Measurements from ENCODE around the gene RGS2.

The RGS2 gene, protein sequence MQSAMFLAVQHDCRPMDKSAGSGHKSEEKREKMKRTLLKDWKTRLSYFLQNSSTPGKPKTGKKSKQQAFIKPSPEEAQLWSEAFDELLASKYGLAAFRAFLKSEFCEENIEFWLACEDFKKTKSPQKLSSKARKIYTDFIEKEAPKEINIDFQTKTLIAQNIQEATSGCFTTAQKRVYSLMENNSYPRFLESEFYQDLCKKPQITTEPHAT

DNA sequence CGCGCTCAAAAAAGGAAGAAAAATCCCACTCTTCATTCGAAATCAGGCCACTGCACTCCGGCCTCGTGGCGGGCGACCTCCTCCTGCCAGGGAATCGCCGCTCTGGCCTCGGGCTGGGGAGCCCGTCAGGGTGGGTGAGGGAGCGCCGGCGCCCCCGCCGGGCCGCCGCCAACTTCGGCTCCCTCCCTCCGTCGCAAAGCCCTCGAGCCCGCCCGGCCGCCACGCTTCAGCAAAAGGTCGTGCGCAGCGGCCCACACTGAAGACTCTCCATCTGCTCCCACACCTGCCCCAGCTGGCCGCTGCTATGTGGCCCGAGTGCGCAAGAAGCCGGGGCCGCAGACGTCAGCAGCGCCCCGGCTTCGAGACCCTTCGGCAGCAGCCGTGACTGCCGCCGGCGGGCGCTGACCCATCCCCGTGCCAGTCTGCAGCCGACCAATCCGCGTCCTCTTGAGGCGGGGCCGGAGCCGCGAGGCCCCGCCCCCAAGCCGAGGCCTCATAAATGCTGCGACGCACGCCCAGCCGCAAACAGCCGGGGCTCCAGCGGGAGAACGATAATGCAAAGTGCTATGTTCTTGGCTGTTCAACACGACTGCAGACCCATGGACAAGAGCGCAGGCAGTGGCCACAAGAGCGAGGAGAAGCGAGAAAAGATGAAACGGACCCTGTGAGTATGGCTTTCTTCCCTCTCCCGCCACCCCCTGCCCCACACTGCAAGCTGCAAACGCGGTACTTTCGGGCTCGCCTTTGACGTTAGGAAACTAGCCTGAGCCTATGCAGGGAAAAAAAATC is at the start of gene RGS2:
TSS of gene RGS2 (plus strand) at position 522 of the 789 bp plus-strand sequence. CDS start at position 555, 33 bp downstream.
- in situ Hi-C loops (cut with MboI; ENCODE audit: low sequenced_read_pairs): loop anchor here (25.0 kb wide), 1 partner anchor 204 kb away; no protein-coding TSS in a partner anchor

DNA sequence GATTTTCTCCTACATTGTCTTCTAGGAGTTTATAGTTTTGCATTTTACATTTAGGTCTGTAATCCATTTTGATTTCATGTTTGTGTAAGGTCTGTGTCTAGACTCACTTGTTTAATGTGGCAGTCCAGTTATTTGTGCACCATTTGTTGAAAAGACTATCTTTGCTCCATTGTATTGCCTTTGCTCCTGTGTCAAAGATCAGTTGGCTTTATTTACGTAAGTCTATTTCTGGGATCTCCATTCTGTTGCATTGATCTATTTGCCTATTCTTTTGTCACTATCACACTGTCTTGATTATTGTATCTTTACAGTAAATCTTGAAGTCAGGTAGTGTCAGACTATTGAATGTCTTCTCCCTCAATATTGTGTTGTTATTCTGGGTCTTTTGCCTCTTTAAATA is 49.7 kb upstream of the RGS2 start:
- in situ Hi-C loops (cut with MboI; ENCODE audit: low sequenced_read_pairs): no loop called here

DNA sequence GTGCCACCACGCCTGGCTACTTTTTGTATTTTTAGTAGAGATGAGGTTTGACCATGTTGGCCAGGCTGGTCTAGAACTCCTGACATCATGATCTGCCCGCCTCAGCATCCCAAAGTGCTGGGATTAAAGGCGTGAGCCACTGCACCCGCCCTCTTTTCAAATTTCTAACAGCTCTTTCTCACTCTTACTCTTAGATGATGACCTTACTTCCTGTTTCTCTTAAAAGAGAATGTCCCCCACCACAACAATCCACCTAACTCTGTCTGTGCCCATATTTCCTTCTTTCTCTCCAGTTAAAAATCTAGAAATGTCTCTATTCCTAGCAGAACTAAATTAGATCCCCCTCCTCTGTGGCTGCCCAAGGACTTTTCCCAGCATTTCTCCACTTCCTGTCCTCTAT is 46.6 kb upstream of the RGS2 start:
- in situ Hi-C loops (cut with MboI; ENCODE audit: low sequenced_read_pairs): no loop called here

DNA sequence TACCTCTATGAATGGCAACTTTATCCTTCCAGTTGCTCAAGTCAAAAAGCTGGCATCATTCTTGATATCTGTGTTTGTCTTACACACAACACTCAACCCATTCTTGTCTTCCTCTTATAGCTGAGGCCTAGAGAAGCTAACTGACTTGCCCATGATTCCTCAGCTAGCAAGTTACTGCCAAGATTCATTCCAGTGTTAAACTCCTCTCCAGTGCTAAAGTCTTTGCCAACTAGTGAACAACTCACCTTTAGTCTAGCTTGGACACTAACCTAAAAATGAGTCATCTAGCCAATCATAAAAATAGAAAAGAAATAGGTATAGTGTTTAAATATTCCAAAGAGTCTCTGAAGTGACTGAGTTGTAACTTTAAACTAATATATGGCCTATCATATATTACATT is 45.6 kb upstream of the RGS2 start:
- in situ Hi-C loops (cut with MboI; ENCODE audit: low sequenced_read_pairs): no loop called here

DNA sequence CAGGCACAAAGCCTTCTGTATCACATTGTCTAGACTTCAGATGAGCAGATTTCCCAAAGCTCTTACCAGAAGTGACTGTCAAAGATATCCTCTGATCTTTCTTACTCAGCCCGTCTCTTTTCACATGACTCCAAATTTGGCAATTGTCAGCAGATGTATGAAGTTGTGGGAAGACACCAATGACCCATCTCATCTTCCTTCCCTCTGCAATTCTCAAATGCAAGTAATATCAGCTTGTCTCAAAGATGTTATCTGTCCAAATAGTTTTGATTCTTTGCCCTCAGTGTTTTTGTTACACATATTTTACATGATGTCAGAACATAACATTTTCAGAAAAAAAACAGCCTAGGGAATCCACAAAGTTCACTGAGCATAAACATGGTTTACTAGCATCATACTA is 45.1 kb upstream of the RGS2 start:
- in situ Hi-C loops (cut with MboI; ENCODE audit: low sequenced_read_pairs): no loop called here

DNA sequence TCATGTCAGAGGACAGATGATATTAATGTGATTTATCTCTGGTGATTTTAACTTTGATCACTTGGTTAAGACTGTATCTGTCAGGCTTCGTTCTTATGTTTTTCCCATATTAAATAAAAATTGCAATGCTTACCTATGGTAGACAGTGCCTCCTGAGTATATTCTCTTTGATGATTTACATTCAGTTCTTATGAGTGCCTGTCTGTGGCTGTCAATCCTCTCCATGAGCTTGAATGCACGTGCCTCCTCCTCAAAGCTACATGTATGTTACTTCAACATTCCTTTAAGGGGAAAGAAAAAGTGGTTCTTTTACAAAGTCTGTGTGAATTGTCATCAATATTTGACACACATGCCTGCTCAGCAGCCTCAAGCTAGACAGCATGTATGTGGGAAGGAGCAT is 44.2 kb upstream of the RGS2 start:
- in situ Hi-C loops (cut with MboI; ENCODE audit: low sequenced_read_pairs): no loop called here

DNA sequence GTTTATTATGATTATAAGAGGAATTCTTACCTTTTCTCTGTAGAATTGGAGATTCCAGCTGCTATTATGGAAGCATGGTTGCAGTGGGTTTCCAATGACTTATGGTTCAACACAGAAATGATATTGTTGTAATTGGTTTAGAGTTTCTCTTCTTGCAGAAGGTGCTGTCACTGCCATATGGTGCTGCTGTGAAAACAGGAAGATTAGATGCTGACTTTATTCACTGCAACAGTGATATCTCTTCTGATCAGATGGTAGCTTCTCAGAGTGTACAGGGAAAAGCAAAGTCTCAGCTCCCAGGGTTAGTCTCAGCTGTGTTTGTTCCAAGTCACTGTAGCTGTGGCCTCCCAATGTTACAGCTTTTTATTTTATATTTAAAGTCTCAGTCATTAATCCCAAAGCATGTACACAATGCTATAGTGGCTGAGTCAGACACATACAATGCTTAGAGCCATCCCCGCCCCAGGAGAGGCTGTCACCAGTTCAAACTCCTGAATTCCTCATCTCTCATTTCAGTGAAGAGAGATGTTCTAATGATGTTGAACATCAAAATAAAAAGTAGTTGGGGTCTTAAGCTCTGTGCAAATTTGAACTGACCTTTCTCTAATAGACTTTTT is 42.7 kb upstream of the RGS2 start:
- in situ Hi-C loops (cut with MboI; ENCODE audit: low sequenced_read_pairs): no loop called here

DNA sequence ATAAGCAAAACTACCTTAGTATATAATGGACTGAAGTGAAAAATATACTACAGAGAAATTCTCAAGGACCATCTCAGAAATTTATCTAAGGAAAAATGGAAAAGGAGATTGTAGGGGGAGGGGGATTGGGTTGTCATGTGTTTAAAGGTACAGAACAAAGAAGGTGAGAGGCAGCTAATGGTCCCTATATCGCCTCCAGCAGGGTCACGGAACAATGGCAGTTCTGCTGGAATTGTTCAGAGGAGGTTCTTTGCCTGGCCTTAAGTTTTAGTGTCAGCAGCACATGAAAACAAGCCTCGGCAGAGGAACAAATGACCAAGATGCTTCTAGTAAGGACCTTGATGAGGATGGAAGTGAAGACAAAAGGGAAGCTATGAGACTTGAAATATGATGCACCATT is 42.0 kb upstream of the RGS2 start:
- in situ Hi-C loops (cut with MboI; ENCODE audit: low sequenced_read_pairs): no loop called here

DNA sequence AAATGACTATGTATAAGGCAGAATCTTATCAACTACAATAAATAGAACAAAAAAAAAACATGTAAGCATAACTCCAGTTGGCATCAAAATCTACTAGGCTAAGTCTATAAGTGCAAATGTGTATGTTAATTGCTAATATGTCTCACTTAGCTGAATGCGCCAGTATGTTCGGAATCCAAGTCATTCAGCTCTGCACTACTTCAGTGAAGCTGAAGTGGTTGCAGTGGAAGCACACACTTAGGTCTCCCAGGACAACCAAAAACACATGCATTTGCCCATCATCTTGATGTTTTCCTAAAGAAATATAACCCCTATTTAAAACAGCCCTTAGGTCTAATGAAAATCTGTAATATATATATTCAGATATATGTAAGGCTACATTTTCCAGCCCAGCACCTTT is 41.0 kb upstream of the RGS2 start:
- in situ Hi-C loops (cut with MboI; ENCODE audit: low sequenced_read_pairs): no loop called here

DNA sequence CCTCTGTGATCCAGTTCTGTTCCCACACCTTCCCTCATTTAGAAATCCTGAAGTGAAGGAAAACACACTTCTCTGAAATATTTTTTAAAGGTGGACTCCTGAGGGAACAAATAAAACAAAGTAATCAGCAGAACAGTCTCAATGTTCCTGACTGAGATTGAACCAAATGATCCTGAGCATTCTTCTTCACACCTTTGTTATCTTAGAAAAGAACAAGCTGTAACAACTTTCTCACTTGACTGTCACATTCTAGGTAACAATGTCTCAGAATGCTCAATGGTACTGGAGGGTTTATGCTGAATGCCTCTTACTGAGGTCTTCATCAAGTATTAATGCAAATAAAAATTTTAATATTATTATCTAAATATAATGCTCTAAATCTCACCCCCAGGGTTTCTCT is 40.4 kb upstream of the RGS2 start:
- in situ Hi-C loops (cut with MboI; ENCODE audit: low sequenced_read_pairs): no loop called here

DNA sequence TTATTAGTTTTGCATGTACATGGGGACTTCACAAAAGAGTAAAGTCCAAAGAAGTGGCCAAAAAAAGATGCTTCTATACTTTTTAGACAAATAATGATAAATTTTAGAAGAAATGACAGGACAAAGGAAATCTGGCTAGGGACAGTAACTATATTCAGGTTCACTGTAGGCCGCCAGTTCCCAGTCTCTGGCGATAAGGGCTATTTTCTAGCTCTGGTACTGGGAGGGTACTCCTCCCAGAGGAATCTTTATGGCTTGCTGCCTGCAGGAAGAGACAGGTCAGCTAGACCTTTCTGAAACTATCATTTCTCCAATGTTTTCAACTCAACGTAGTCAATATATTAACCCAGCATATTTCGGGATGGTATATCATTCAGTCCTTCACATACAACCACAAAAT is 37.5 kb upstream of the RGS2 start:
- in situ Hi-C loops (cut with MboI; ENCODE audit: low sequenced_read_pairs): no loop called here

DNA sequence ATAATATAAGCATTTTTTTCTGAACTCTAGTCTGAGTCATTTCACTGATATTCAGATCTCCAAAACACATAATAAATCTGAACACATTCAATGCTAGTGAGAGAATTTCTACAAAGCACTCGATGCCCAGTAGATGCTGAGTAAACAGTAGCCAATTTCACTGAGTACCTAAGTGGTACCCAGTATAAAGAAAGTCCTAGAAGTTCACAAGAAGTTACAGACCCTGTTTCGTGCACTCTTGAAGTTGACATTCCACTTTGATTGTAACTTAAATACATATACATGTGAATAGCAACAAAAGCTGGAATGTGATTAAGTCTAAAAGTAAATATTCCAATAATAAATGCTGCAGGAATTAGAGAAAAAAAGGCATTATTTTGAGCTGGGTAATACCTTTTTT is 33.2 kb upstream of the RGS2 start:
- in situ Hi-C loops (cut with MboI; ENCODE audit: low sequenced_read_pairs): no loop called here

DNA sequence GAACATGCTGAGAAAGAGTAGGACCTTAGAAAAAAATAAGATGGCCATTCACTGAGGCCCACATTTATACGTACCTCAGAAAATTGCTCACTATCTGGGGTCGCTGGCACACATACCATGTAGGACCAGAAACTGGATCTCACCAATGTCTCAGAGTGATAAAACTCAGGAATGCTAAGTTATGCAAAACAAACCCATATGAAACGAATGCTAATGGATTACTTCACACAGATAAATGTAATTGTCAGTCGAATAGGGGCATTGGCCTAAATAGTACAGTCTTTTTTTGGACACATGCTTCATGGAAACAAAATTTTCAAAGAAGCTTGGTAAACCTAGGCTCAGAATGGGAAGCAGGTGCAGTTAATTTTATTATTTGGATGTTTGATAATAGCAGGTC is 32.6 kb upstream of the RGS2 start:
- in situ Hi-C loops (cut with MboI; ENCODE audit: low sequenced_read_pairs): no loop called here

DNA sequence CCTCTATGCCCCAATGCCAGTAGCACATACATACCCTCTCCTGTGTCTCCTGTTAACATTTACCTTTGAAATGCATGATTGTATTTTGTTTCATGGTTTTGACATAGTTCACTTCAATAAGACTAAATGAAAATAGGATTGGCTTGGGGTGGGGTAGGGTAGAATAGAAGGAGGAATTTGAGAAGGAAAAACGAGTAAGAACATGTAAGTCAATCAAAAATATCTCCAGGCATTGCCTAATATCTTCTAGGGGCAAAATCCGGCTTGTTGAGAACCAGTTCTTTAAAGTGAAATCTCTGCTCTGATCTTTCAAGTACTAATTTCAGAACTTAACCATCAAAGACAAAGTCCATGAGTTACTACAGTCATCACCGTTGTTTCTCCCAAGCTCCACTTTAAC is 31.8 kb upstream of the RGS2 start:
- in situ Hi-C loops (cut with MboI; ENCODE audit: low sequenced_read_pairs): no loop called here

DNA sequence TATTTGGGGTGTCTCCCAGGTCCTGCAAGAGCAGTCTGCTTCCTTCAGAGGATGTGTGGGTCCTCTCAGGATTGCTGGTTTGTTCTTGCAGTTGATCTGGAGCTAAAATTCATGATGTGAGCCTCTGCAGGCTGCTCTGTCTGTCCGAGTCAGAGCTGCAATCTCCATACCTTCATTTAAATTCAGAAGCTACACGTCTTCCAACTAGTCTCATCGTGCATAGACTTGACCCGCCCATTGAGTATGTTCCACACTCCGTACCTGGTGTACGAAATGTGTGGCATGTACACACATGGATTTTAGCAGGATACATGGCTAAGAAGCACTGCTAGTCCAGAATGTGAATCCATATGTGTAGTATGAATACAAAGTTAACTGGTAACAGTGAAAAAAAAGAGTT is 25.0 kb upstream of the RGS2 start:
- in situ Hi-C loops (cut with MboI; ENCODE audit: low sequenced_read_pairs): no loop called here

DNA sequence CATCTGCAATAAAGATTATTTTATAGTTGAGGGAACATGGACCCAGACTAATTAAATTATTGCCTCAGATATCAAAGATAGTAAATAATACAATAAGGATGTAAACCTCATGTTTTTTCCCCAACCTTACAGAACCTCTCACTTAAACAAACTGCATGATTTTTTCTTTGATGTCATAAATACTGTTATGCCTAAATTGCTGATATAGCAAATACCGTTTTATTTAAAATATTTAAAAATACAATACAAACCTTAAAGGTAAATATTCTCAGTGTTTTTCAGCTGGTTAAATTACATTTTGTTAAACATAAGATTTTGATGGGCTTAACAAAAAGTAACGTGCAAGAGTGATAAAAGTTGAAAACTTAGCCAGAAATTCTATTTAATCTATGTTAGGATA is 24.4 kb upstream of the RGS2 start:
- in situ Hi-C loops (cut with MboI; ENCODE audit: low sequenced_read_pairs): no loop called here

DNA sequence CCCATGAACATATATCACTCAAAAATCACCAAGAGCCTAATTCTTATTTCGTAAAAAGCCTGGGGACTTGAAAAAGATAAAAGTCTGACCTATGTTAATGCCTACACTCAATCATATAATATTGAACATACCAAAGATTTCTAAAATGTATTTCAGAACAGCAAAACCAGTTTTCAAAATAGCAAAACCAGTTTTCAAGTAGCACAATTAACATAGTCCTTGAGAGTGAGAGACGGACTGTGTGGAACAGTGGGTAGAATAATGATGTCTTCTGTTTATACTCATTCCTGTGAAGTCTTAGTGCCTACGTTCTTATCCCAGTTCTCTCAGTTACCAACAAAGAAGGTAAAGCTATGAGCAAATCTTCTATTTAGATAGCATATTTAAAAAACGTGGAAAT is 22.3 kb upstream of the RGS2 start:
- in situ Hi-C loops (cut with MboI; ENCODE audit: low sequenced_read_pairs): no loop called here

DNA sequence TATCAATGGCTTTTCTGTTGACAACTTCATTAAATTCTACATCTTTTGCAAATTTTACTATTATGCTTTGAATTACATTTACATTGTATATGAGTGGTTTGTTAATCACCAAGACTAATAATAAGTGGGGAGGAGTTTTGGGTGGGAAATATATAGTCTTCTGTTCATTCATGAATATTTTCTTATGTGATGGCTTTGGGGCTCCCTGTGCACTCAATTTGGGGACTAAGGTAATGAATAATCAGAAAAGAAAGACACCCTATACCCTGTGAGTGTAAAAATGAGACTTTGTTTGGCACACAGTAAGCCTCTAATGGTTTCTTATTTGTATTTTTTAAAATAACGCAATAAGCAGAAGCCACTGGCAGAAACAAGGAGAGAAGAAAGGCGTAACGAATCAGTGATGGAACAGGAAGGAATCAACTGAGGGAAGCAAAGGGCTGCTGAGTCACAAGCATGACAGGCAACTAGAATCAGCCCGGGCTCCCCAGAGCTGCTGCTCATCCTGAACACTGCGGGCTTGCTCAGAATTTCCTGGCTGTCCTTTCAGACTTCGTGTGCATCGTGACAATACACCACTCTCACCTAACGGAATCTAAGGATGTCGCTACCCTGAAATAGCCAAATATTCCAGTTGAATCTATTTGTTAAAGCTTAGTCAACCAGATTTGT is 20.8 kb upstream of the RGS2 start:
- in situ Hi-C loops (cut with MboI; ENCODE audit: low sequenced_read_pairs): no loop called here

DNA sequence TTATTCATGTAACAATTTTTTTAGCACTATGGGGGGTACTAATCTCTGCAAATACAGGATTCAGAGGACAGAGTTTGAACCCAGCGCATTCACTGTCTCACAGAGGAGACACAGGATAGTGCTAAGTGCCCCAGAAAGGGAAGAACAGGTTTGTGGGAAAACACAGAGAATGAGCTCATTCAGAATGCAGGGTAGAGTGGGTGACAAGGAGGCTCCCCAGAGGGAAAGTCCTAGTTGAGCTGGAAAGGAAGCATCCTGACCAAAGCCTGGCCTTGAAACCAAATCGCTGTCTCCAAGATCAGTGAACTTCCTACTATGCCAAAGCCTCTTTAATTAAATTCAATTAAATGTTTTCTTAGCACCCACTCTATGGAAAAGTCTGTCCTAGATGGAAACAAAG is 19.0 kb upstream of the RGS2 start:
- in situ Hi-C loops (cut with MboI; ENCODE audit: low sequenced_read_pairs): loop anchor here (10.0 kb wide), 1 partner anchor 315 kb away; no protein-coding TSS in a partner anchor

DNA sequence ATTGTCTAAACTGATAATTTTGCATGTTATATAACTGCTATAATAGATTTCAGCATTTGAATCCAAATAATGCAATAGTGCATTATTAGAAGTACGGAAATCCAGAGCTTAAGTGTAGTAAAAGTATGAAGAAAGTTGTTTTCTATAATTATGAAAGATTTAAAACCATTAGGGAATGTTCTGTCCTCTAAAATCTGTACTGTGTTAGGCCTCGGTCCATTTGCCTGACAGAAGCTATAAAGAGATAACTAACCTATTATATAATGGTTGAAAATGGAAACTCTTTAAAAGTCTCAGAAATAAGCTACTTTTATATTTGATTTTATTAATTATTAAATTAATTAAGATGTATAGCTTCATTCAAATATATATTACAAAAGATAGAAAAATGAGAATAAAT is 16.2 kb upstream of the RGS2 start:
- in situ Hi-C loops (cut with MboI; ENCODE audit: low sequenced_read_pairs): loop anchor here (10.0 kb wide), 1 partner anchor 318 kb away; no protein-coding TSS in a partner anchor

DNA sequence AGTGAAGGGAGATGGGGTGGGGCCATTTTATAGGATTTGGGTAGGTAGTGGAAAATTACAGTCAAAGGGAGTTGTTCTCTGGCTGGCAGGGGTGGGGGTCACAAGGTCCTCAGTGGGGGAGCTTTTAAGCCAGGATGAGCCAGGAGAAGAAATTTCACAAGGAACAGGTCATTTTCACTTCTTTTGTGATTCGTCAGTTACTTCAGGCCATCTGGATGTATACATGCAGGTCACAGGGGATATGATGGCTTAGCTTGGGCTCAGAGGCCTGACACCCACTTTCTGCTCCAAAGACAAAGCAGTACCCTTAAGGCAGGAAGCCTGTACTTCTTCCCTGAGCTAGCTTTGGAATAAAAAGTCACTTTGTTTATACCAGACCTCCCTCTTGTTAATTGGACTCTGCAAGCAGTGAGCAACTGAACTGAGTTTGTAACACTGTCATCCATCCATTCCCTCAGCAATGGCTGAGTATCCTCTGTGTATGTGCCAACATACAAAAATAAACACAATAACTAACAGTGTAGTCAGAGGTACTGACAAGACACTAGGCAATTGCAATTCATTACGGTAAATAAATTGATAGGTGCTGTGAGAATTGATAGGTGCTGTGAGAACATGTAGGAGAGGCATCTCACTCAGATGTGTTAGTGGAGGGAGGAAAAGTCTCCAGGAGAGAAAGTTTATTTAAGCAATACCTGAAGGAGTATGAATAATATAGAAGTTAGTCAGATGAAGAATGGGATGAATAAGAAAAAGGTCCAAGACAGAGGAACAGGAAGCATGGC is 14.7 kb upstream of the RGS2 start:
- in situ Hi-C loops (cut with MboI; ENCODE audit: low sequenced_read_pairs): loop anchor here (10.0 kb wide), 1 partner anchor 319 kb away; no protein-coding TSS in a partner anchor

Data from HL-60/S4 (cell line).